Measurements from ENCODE around the gene AFAP1.

The AFAP1 gene

DNA sequence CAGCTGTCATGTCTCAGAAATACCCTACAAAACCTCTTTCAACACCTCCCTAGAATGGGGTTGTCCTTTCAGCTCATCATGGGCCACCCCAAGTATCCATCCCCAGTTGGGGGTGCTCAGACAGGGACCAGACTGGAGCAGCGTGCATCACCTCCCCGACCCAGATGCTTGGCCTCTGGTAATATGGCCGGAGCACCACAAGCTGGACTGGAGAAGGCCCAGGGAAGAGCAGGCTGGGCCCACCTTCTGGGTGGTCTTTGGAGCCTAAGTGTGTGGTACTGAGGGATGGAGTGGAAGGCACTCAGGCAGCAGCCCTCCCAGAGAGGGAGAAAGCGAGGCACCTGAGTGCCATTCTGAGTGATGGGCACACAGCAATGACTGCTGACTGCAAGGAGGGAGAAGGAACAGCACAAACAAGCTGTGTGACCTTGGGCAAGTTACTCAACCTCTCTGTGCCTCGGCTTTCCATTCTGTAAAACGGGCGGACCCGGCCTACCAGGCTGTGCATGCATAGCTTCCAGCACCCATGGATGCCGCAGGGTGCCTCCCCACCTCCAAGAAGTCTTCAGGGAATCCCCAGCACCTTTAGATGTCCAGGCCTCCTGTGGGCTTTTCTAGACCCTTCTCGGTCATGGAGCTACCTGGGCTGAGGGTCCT lies 228.2 kb downstream of the AFAP1 start:
- no peak for TF ChIP-seq POLR2A (IDR thresholded peaks at IDR 0.05; ENCODE audit: low read depth, low read length)
- no peak for DNase-seq (ENCODE audit: insufficient read length, low spot score)
- no peak for FAIRE-seq

DNA sequence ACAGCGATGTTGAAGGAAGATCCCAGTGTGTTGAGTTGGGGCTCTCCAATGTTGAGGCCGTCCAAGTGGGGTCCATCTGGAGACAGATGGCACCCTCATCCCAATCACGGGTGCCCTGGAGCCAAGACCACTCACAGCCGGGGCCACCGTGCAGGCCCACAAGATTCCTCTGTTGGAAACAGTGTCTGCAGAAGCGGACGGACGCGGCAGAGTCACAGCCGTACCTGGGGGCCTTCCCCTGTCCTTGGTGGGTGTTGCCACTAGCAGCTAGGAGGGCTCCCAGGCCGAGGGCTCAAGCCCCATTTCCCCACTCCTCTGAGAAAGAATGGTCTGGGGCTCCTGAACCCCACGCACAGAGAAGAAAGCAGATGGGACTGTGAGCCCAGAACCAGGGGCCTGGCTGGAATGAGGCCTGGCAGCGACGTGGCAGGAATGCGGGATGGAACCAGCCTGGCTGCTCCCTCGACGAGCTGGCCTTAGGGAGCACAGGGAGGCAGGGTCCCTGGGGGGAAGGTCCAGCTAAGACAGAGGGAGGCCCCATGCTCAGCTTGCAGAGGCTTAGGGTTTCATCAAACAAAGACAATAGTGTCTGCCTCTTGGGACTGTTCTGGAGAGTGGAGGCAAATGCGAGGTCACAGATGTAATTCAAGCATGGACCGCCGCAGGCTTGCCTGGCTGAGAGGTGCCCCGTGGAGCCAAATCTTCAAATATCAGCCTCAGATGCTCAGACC lies 228.9 kb downstream of the AFAP1 start:
- FAIRE-seq (no peak), DNase-seq (ENCODE audit: insufficient read length, low spot score) (no peak)
- TF ChIP-seq POLR2A (IDR thresholded peaks at IDR 0.05; ENCODE audit: low read depth, low read length), result no peak

DNA sequence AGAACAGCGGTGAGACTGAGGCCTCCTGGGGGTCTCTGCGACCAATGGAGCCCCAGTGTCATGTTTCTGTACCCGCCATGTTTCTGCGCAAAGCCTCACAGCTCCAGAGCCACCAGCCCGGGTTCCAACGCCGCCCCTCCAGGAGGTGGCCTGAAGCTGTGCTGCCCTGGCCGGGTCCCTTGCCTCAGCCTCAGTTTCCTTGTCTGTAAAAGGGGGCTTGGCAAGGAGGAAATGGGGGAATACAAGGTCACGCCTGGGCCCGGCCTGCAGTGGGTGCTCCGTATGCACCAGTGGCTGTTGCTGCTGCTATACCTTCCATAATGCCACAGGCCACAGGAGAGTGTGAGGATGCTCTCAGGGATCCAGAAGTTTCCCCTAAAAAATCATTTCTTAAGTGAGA lies 229.5 kb downstream of the AFAP1 start:
- no peak for TF ChIP-seq POLR2A (IDR thresholded peaks at IDR 0.05; ENCODE audit: low read depth, low read length)
- DNase-seq (ENCODE audit: insufficient read length, low spot score) (no peak), FAIRE-seq (no peak)

DNA sequence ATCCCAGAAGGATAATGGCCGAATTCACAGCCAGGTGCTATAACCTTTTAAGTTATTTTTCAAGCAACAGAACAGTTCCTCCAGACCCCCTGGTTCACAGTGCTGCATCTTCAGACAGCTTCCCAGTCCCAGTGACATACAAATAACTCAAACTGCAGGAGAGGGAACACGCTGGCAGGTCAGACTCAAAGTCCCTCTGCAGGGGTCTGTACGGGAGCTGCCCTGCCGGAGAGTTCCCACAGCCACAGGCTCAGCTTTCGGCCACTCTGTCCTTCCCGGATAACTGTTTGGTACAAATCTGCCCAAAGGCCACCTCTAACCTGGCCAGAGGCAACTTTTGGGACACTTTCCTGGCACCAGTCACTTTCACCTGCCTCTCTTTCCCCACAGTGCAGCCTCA lies 230.2 kb downstream of the AFAP1 start:
- no peak for TF ChIP-seq POLR2A (IDR thresholded peaks at IDR 0.05; ENCODE audit: low read depth, low read length)
- FAIRE-seq, result no peak
- no peak for DNase-seq (ENCODE audit: insufficient read length, low spot score)

DNA sequence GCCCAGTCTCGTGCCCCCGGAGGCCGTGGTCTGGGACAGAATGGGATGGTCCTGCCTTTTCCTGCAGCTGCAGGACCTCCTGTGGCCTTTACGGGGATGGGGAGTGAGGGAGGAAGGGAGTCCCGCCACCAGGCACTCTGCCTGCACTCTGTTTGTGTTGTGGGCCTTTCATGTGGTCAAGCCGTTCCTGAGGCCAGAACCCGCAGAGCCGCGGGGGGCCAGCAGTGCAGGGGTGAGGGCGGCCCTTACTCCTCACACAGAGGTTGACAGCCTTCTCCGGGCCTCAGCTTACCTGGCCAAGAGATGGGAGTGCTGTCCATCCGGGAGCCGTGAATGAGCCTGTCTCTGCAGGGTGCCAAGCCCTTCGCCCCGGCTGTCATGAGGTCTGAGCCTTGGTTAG lies 230.7 kb downstream of the AFAP1 start:
- TF ChIP-seq POLR2A (IDR thresholded peaks at IDR 0.05; ENCODE audit: low read depth, low read length), result no peak
- FAIRE-seq, result no peak
- DNase-seq (ENCODE audit: insufficient read length, low spot score), result no peak
